Daoy (cell line): ENCODE measurements around the gene LTBP4. TPM values are rescaled to one million over a fixed set of nuclear protein-coding genes. Genes with fewer than 3 reads are reported as not detected.
"Not testable (repeated sequence)": the region's sequence is repeated elsewhere in the genome, so short reads cannot be mapped to it uniquely, and the experiment has no call there.

Source experiments
- DNase-seq: peaks from one replicate; pipeline ENCODE4 v3.0.0-alpha.2; 2015; ENCODE audit warnings: low read depth
- total RNA-seq: library from RNA; depleted of rRNA; stranded (reverse); fragments of >200 nt; shearing (Covaris generic); gene quantifications from 2 replicates; pipeline ENCODE4 v1.2.3, GENCODE V29; 2014

The LTBP4 gene
- total RNA-seq, 1 experiment from 2014 or later = 16.4 TPM

- no peak for DNase-seq
Observed at GRCh38 chr19:40627486-40628279, 26.5 kb downstream of the LTBP4 start.

- no peak for DNase-seq
Observed at GRCh38 chr19:40629346-40629745, 28.2 kb downstream of the LTBP4 start.

- no peak for DNase-seq
Observed at GRCh38 chr19:40630571-40631160, 29.5 kb downstream of the LTBP4 start.

GRCh38 chr19:40632311-40633036 is 31.3 kb downstream of the LTBP4 start:
- DNase-seq = no peak

- DNase-seq = peak; percentile 81
Observed at GRCh38 chr19:40633207-40633606, 32.0 kb downstream of the LTBP4 start.

- no peak for DNase-seq
Observed at GRCh38 chr19:40638327-40638726, 37.2 kb downstream of the LTBP4 start.

GRCh38 chr19:40639638-40639982 is 38.4 kb downstream of the LTBP4 start:
- DNase-seq = no peak

GRCh38 chr19:40640744-40641143 is 39.6 kb downstream of the LTBP4 start:
- peak; percentile 48 for DNase-seq

GRCh38 chr19:40641281-40641680 is 40.1 kb downstream of the LTBP4 start:
- no peak for DNase-seq

GRCh38 chr19:40642051-40642706 is 41.0 kb downstream of the LTBP4 start:
- DNase-seq = no peak

GRCh38 chr19:40642757-40643305 is 41.7 kb downstream of the LTBP4 start:
- no peak for DNase-seq

GRCh38 chr19:40646743-40647254 is 45.6 kb downstream of the LTBP4 start:
- DNase-seq = no peak

- DNase-seq = not testable (repeated sequence)
Observed at GRCh38 chr19:40649903-40650675, 48.9 kb downstream of the LTBP4 start.

- DNase-seq = no peak
Observed at GRCh38 chr19:40650749-40651305, 49.7 kb downstream of the LTBP4 start.

GRCh38 chr19:40652303-40652702 is 51.1 kb downstream of the LTBP4 start:
- DNase-seq = not testable (repeated sequence)

GRCh38 chr19:40655684-40656083 is 54.5 kb downstream of the LTBP4 start:
- not testable (repeated sequence) for DNase-seq

- DNase-seq = no peak
Observed at GRCh38 chr19:40658031-40658430, 56.9 kb downstream of the LTBP4 start.

GRCh38 chr19:40659116-40659515 is 57.9 kb downstream of the LTBP4 start:
- DNase-seq = no peak

GRCh38 chr19:40659566-40659965 is 58.4 kb downstream of the LTBP4 start:
- DNase-seq = no peak

GRCh38 chr19:40661616-40662015 is 60.4 kb downstream of the LTBP4 start:
- no peak for DNase-seq
